IPS DF 6.9 (cell line): ENCODE data around the gene B3GALT6.

Experiments used
- DNase-seq: peaks from one replicate; pipeline ENCODE4 v3.0.0-alpha.2; 2013; ENCODE audit warnings: low read depth, low spot score
- H3K27ac ChIP-seq: one replicate; pipeline ENCODE4 v1.5.1; 2013; ENCODE audit warnings: low read length, control low read depth
- H3K27me3 ChIP-seq: 2 replicates; pipeline ENCODE4 v1.6.1; 2013; ENCODE audit warnings: mild to moderate bottlenecking, low read length; ENCODE audit not compliant: control insufficient read depth, insufficient read depth
- H3K36me3 ChIP-seq: 2 replicates; pipeline ENCODE4 v1.6.1; 2013; ENCODE audit warnings: low read length; ENCODE audit not compliant: control insufficient read depth, insufficient read depth
- H3K4me1 ChIP-seq: 2 replicates; pipeline ENCODE4 v1.6.1; 2013; ENCODE audit warnings: low read length; ENCODE audit not compliant: control insufficient read depth, insufficient read depth
- H3K4me3 ChIP-seq: 2 replicates; pipeline ENCODE4 v1.5.1; 2013; ENCODE audit warnings: mild to moderate bottlenecking, low read length
- H3K9me3 ChIP-seq: 2 replicates; pipeline ENCODE4 v1.6.1; 2013; ENCODE audit warnings: low read length, inconsistent platforms; ENCODE audit not compliant: control insufficient read depth, insufficient read depth
- WGBS: extraction: QIAGEN DNeasy Blood & Tissue Kit; methylation state at CpG from one replicate; pipeline ENCODE4 v1.1.7; 2013; ENCODE audit warnings: mixed read lengths, missing lambda C conversion rate; ENCODE audit not compliant: insufficient read length, insufficient coverage; 5-methylcytosine and 5-hydroxymethylcytosine counted together

B3GALT6 gene

GRCh38 chr1:1259951-1260600 lies 28.0 kb downstream of the B3GALT6 start:
- Histone ChIP-seq H3K9me3 (no peaks in the 10 kb centered on the region), H3K27ac (no peak overlapping the region), H3K4me3 (no peak overlapping the region), H3K4me1 (peaks cover 8% of the 10 kb centered on the region), H3K36me3 (peaks cover 36% of the 10 kb centered on the region), H3K27me3 (no peaks in the 10 kb centered on the region)
- DNase-seq = no peak
- no CpG with 5 or more reads among the region's 26 CpGs for WGBS

GRCh38 chr1:1260843-1261560 lies 29.0 kb downstream of the B3GALT6 start:
- WGBS = no CpG with 5 or more reads among the region's 16 CpGs
- Histone ChIP-seq H3K27me3 (no peaks in the 10 kb centered on the region), H3K9me3 (no peaks in the 10 kb centered on the region), H3K4me1 (peaks cover 8% of the 10 kb centered on the region), H3K4me3 (no peak overlapping the region), H3K27ac (no peak overlapping the region), H3K36me3 (peaks cover 37% of the 10 kb centered on the region)
- no peak for DNase-seq

- Histone ChIP-seq H3K36me3 (peaks cover 38% of the 10 kb centered on the region), H3K4me1 (peaks cover 8% of the 10 kb centered on the region), H3K27ac (no peak overlapping the region), H3K9me3 (no peaks in the 10 kb centered on the region), H3K4me3 (no peak overlapping the region), H3K27me3 (no peaks in the 10 kb centered on the region)
- DNase-seq = no peak
- no CpG with 5 or more reads among the region's 17 CpGs for WGBS
Measured at GRCh38 chr1:1262071-1262470, 30.0 kb downstream of the B3GALT6 start.

- no peak for DNase-seq
Measured at GRCh38 chr1:1262758-1263157, 30.7 kb downstream of the B3GALT6 start.

GRCh38 chr1:1264026-1264425 lies 32.0 kb downstream of the B3GALT6 start:
- Histone ChIP-seq H3K36me3 (peaks cover 40% of the 10 kb centered on the region), H3K4me1 (peaks cover under 1% of the 10 kb centered on the region; the same call in 1 of the 2 replicates), H3K9me3 (no peaks in the 10 kb centered on the region), H3K27ac (no peak overlapping the region), H3K4me3 (no peak overlapping the region), H3K27me3 (no peaks in the 10 kb centered on the region)
- no CpG with 5 or more reads among the region's 9 CpGs for WGBS
- no peak for DNase-seq

More at GRCh38 chr1:1262758-1263157, 30.7 kb downstream of the B3GALT6 start:
- no peak overlapping the region for H3K27ac ChIP-seq
- H3K36me3 ChIP-seq = peaks cover 42% of the 10 kb centered on the region
- no peak overlapping the region for H3K4me3 ChIP-seq
- WGBS = no CpG with 5 or more reads among the region's 8 CpGs
- H3K4me1 ChIP-seq = peaks cover 3% of the 10 kb centered on the region
- no peaks in the 10 kb centered on the region for H3K9me3 ChIP-seq
- H3K27me3 ChIP-seq = no peaks in the 10 kb centered on the region

- Histone ChIP-seq H3K27ac (no peak overlapping the region), H3K4me1 (no peaks in the 10 kb centered on the region), H3K4me3 (no peak overlapping the region), H3K9me3 (no peaks in the 10 kb centered on the region), H3K27me3 (no peaks in the 10 kb centered on the region), H3K36me3 (peaks cover 36% of the 10 kb centered on the region)
- WGBS = no CpG with 5 or more reads among the region's 10 CpGs
- DNase-seq = no peak
Measured at GRCh38 chr1:1264868-1265272, 32.8 kb downstream of the B3GALT6 start.

- Histone ChIP-seq H3K9me3 (no peaks in the 10 kb centered on the region), H3K4me1 (0 out of 2 replicates have a peak, but pooled peaks cover 3% of the 10 kb centered on the region), H3K4me3 (no peak overlapping the region), H3K27me3 (no peaks in the 10 kb centered on the region), H3K27ac (no peak overlapping the region), H3K36me3 (peaks cover 23% of the 10 kb centered on the region)
- WGBS = no CpG with 5 or more reads among the region's 39 CpGs
- no peak for DNase-seq
Measured at GRCh38 chr1:1267488-1268283, 35.6 kb downstream of the B3GALT6 start.

- peaks cover 19% of the 10 kb centered on the region for H3K36me3 ChIP-seq
- no peak overlapping the region for H3K4me3 ChIP-seq
- no peak for DNase-seq
- WGBS = no CpG with 5 or more reads among the region's 13 CpGs
- H3K27me3 ChIP-seq = no peaks in the 10 kb centered on the region
- no peak overlapping the region for H3K27ac ChIP-seq
- H3K4me1 ChIP-seq = peaks cover 5% of the 10 kb centered on the region; the same call in 1 of the 2 replicates
- H3K9me3 ChIP-seq = no peaks in the 10 kb centered on the region
Measured at GRCh38 chr1:1268284-1268682, 36.2 kb downstream of the B3GALT6 start.

GRCh38 chr1:1270813-1271212 lies 38.8 kb downstream of the B3GALT6 start:
- WGBS = no CpG with 5 or more reads among the region's 7 CpGs
- Histone ChIP-seq H3K27ac (no peak overlapping the region), H3K36me3 (peaks cover 8% of the 10 kb centered on the region), H3K27me3 (no peaks in the 10 kb centered on the region), H3K4me3 (no peak overlapping the region), H3K9me3 (no peaks in the 10 kb centered on the region), H3K4me1 (peaks cover 7% of the 10 kb centered on the region; the same call in 1 of the 2 replicates)
- no peak for DNase-seq
